CD4-positive, alpha-beta T cell treated with Interleukin-2 at 100 ng/mL for 4 hours (primary cell): ENCODE results near the gene DNAJC2.

Experiments used
- DNase-seq: peaks from one replicate; pipeline ENCODE4 v3.0.0-alpha.2; 2020; ENCODE audit warnings: low spot score

Gene DNAJC2

GRCh38 chr7:103344453-103345149, at the start of gene DNAJC2:
Gene DNAJC2, minus strand, starts transcription at chr7:103344767. Its CDS starts 145 bp downstream, at chr7:103344622.
- DNase-seq, result peak; percentile 87

GRCh38 chr7:103391976-103392375, 47.4 kb upstream of the DNAJC2 start:
- DNase-seq, result no peak

- no peak for DNase-seq
Measured at GRCh38 chr7:103391150-103391549, 46.6 kb upstream of the DNAJC2 start.

GRCh38 chr7:103389263-103389662, 44.7 kb upstream of the DNAJC2 start:
- DNase-seq, result no peak

- DNase-seq, result no peak
Measured at GRCh38 chr7:103388469-103389140, 44.0 kb upstream of the DNAJC2 start.

GRCh38 chr7:103387242-103387641, 42.7 kb upstream of the DNAJC2 start:
- no peak for DNase-seq

- DNase-seq, result no peak
Measured at GRCh38 chr7:103382032-103382402, 37.5 kb upstream of the DNAJC2 start.

GRCh38 chr7:103381280-103382031, 36.9 kb upstream of the DNAJC2 start:
- DNase-seq, result no peak

- DNase-seq, result no peak
Measured at GRCh38 chr7:103380395-103381191, 36.0 kb upstream of the DNAJC2 start.

GRCh38 chr7:103379270-103379975, 34.9 kb upstream of the DNAJC2 start:
- no peak for DNase-seq

GRCh38 chr7:103373866-103374643, 29.5 kb upstream of the DNAJC2 start:
- DNase-seq, result no peak

- DNase-seq, result no peak
Measured at GRCh38 chr7:103369432-103369831, 24.9 kb upstream of the DNAJC2 start.

GRCh38 chr7:103349805-103350204, 5.2 kb upstream of the DNAJC2 start:
- no peak for DNase-seq

GRCh38 chr7:103348959-103349358, 4.4 kb upstream of the DNAJC2 start:
- no peak for DNase-seq

- DNase-seq, result no peak
Measured at GRCh38 chr7:103348452-103348851, 3.9 kb upstream of the DNAJC2 start.

GRCh38 chr7:103347507-103348267, 3.1 kb upstream of the DNAJC2 start, which contains the start of gene PSMC2:
Gene PSMC2, plus strand, starts transcription at chr7:103347643. Its CDS starts 69 bp downstream, at chr7:103347712.
- DNase-seq, result peak; percentile 91

GRCh38 chr7:103346396-103346795, 1.8 kb upstream of the DNAJC2 start:
- no peak for DNase-seq

GRCh38 chr7:103343758-103344452, 662 bp downstream of the DNAJC2 start:
- peak; percentile 32 for DNase-seq

GRCh38 chr7:103343332-103343731, 1.2 kb downstream of the DNAJC2 start:
- no peak for DNase-seq
